GM21723 (cell line): ENCODE data around the gene FKBP9.
"Not testable (repeated sequence)": the region's sequence is repeated elsewhere in the genome, so short reads cannot be mapped to it uniquely, and the experiment has no call there.

Experiments
- ATAC-seq: cut with Tn5 transposase; IDR thresholded peaks from one replicate; pipeline ENCODE4 v1.9.1; 2021; ENCODE audit warnings: mild to moderate bottlenecking, moderate library complexity; ENCODE audit not compliant: unreplicated experiment

Gene FKBP9, protein sequence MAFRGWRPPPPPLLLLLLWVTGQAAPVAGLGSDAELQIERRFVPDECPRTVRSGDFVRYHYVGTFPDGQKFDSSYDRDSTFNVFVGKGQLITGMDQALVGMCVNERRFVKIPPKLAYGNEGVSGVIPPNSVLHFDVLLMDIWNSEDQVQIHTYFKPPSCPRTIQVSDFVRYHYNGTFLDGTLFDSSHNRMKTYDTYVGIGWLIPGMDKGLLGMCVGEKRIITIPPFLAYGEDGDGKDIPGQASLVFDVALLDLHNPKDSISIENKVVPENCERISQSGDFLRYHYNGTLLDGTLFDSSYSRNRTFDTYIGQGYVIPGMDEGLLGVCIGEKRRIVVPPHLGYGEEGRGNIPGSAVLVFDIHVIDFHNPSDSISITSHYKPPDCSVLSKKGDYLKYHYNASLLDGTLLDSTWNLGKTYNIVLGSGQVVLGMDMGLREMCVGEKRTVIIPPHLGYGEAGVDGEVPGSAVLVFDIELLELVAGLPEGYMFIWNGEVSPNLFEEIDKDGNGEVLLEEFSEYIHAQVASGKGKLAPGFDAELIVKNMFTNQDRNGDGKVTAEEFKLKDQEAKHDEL

GRCh38 chr7:32957326-32958045, at the start of gene FKBP9:
TSS of gene FKBP9 (plus strand) at chr7:32957440. CDS start at chr7:32957574, 134 bp downstream.
- ATAC-seq = peak; percentile 89

DNA sequence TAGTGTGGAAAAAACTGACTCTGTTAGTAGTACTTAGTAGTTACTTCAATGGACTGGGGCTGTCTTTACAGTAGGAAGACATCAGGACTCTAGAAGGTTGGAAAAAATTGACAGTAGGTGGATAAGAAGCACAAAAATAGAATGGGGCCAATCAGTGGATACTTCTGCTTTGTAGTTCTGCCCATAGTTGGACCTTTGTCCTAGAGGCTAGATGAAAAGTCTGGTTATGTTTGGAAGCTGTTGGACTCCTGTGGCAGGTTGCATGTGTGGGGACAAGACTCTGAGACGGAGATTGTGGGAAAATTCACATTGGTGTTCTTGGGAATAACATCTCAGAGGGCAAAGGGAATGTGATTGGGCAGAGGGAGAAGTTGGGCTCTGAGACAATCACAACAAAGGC, 47.0 kb upstream of the FKBP9 start:
- ATAC-seq = no peak

DNA sequence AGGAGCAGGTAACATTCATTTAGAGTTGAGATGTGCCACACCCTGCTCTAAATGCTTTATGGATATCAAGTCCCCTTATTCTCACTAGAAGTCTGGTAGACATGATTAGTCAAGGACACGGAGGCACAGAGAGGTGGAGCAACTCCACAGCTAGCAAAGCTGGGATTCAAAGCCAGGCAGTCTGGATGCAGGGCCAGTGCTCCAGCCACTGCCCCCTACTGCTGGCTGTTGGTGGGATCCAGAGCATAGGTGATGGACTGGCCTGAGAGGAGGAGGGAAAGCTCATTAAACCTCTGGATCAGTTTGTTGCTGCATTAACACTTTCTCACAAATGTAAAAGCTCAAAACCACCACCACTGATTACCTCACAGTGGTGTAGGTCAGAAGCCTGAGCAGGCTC, 43.1 kb upstream of the FKBP9 start:
- no peak for ATAC-seq

- ATAC-seq = no peak
Observed at GRCh38 chr7:32915041-32915536, 42.2 kb upstream of the FKBP9 start.

GRCh38 chr7:32916006-32916405, 41.2 kb upstream of the FKBP9 start:
- ATAC-seq = no peak

DNA sequence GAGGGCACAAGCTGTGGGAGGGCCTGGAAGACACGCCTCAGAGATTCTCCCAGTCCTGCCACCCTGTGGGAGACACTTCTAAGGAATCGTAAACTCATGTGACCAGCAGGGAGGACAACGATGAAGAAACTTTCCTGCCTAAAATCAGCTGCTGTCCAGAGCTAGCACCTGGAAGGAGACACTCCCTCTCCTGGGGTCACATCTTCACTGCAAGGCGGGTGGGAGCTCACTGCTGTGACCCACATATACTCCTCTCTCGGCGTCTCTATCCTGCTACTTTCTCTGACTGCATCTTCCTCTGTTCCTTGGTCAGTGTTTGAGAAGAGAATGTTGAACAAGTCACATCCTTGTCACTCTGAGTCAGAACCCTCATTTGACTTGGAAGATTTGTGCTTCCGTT, 40.2 kb upstream of the FKBP9 start:
- not testable (repeated sequence) for ATAC-seq

GRCh38 chr7:32921896-32922295, 35.3 kb upstream of the FKBP9 start:
- no peak for ATAC-seq

- no peak for ATAC-seq
Observed at GRCh38 chr7:32928785-32929298, 28.4 kb upstream of the FKBP9 start.

DNA sequence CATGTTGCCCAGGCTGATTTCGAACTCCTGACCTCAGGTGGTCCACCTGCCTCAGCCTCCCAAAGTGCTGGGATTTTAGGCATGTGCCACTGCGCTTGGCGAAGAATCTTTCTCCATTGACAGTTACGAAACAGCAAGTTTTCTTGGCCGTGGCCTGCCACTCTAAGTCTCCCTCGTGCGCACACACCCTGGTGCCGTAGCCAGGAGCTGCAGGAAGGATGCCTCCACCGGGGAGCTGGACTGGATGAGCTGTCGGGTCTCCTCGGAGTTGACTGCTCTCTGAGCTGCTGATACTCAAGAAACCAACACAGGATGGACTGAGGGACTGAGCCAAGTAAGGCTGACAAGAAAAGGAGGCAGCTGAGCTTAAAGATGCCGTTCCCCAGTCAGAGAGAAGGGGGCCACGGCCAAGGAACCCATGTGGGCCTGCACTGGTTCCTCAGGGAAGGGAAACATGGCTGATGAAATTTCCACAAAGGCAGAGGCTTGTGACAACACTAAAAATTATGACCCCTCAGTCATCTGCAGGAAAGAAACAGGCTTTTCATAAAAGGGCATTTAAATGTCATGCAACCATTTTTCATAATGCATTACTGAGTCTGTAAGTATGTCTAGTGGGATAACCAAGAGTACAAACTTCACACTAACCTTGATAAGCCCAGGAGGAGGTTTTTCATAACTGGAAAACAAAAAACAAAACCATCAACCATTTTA, 27.7 kb upstream of the FKBP9 start:
- ATAC-seq = no peak

GRCh38 chr7:32930378-32930777, 26.9 kb upstream of the FKBP9 start:
- no peak for ATAC-seq

DNA sequence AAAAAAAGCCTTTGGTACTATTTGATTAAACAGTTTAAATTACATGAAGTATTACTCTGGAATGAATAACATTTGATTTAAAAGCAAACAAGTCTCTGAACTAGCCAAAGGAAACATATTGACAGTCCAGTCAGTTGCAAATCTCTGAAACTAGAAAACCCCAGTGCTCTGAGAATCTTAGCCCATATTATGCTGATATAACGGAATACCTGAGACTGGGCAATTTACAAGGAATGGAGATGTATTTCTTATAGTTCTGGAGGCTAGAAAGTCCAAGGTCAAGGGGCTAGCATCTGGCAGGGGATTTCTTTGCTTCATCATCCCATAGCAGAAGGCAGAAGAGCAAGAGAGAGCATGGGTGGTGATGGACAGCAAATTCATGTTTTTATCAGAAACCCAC, 21.7 kb upstream of the FKBP9 start:
- ATAC-seq = no peak

- no peak for ATAC-seq
Observed at GRCh38 chr7:32936689-32937088, 20.6 kb upstream of the FKBP9 start.

GRCh38 chr7:32937344-32938174, 19.7 kb upstream of the FKBP9 start:
- ATAC-seq = no peak

GRCh38 chr7:32941181-32941580, 16.1 kb upstream of the FKBP9 start:
- no peak for ATAC-seq

DNA sequence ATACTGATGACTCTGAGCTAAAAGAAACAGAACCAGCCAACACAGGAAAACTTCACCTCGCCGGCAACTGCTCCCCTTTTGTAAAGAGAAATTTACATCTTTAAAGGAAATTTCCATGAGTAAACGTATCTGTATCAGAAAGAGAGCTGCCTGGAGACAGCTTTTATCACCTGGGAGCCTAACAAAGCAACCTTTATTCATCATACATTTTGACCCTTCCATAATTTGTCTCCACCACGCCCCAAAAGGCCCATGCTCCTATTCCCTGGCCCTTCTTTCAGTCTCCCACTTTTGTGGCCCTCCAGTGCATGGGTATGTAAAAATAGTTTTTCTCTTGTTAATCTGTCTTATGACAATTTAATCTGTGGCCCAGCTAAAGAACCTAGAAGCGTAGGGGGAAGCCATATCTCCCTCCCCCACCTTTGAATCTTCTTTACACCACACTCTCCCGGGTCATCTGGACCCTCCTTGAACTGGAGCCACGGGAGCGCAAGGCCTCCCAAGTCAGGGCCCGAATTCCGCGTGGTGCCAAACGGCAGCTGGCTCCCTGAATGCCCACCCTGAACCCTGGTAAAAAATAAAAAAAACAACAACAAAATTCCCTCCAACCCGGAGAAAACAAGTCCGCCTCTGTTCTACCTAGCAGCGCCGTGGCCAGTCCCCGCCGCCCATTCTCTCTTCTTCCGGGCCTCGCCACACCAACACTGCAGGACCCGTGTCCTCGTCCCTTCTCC, 15.4 kb upstream of the FKBP9 start:
- peak; percentile 3 for ATAC-seq

DNA sequence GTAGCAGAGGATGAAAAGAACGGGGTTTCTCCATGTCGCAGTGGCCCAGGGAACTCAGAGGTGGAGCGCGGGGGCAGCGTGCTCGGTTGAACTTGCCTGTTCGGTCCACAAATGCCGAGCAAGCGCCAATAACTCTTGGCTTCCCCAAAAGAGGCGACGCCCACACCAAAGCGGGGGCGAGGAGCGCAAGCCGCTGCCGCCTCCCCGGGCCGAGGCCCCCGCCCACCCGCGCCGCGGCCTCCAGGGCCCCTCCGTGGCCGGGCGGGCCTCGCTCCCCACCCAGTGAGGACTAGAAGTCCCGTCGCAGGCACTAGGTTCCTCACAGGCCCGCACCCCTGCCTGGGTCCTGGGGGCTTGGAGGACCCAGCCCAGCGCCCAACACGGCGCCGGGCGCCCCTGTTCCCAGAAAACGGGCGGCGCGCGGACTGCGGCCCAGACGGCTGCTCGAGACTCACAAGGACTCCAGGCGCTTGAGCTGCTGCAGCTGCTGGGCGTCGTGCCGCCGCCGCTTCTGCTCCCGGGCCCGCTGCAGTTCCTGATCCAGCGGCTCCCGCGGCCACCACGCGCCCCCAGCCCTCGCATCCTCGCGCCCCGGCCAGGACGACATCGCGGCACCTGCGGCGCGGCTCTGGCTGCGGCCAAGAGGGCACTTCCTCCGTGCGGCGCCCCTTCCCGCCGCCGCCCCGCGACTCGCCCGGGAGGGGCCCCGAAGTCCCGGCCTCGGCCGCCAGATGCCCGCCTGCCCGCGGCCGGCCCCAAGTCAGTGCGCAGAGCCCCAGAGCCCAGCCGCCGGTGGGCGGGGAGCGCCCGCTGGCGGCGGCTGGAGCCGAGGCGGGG, 14.6 kb upstream of the FKBP9 start:
- ATAC-seq = peak; percentile 87

DNA sequence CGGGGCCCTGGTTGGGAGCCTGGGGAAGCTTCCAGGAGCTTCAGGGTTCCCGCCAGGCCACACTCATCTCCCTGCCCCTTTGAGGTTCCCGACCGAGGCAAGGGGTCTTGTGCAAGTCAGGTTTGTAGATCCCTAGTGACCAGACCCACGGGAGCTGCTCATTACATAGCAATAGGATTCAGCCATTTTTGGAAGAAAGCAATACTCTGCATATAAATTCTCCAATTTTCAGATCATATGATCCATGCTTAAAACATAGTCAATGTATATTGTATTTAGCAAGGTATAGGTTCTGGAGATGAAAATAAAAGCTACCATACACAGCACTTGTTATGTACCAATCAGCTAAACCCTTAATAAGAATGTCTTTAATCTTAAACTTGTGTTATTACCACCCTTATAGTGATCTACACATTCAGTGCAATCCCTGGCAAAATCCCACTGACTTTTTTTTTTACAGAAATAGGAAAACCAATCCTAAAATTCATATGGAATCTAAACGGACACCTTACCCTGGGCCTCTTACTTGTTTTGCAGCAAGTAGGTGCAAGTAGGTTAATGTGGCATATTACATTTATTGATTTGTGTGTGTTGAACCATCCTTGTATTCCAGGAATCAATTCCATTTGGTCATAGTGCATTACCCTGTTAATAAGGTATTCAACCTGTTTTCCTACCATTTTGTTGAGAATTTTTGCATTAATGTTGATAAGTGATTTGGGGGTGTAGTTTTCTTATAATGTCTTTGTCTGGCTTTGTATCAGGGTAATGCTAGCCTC, 13.8 kb upstream of the FKBP9 start:
- no peak for ATAC-seq
